Measurements from ENCODE around the gene COQ9.

The COQ9 gene

DNA sequence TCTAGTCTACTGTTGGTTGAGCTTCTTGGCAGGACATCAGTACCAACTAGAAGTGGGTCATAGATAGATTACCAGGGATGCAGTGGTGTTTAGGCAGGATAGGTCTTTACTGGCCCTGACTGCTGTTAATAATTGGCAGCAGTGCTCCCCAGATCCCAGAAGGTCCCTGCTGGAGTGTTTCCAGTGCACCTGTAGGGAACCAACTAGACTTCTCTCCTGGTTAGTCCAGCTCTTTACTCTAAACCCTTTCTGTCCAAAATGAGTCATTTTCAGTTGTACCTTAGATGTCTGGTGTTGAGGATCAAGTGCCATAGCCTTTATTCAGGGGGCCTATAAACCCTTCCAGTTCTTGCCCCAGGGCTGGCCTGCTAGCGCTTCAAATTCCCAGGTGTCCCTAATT, 23.9 kb downstream of the COQ9 start:
- Histone ChIP-seq H3K27ac (ENCODE audit: insufficient read depth, low read depth, low read length, poor library complexity, severe bottlenecking) (no peak overlapping the region), H3K36me3 (ENCODE audit: control insufficient read depth, insufficient read depth, low read length) (peaks cover 21% of the 10 kb centered on the region)
- 92 to 96% methylated on average over 1 of the region's 1 CpG for WGBS, 2 experiments

DNA sequence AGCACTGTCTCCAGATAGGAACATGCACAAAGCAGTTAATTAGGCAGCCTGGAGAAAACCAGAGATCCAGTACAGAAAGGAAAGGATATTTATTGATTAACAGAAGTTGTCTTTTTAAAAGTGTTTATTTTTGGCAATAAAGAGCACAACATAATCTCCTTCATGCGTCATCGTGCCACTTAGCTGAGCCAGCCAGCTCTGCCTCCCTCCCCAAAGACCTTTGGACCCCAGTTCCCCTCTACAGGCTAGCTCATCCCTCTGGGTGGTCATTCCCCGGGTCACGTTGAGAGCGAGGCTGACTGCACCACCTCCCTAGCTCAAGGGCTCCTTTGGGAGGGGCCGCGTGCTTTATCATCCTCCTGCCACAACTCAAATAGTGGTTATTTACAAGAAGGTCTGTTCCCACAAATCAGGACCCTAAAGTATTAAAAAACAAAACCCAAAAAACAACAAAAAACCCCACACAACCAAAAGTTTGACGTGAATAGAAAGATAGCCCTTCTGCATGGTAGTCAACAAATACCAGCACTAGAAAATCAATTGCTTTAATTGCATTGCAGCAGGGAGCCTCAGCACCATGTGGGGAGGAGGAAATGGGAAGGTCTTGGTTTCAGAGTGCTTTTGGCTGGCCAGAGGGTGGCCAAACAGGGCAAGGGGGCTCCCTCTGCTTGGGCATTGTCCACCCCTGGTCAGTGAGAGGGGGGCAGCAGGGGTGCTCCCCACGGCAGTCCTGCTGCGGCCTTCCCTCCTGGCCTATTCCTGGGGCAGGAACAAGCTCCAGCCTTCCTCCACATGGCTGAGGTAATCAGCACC, 24.8 kb downstream of the COQ9 start:
- H3K4me3 ChIP-seq (ENCODE audit: insufficient read depth, low read depth, low read length) = no peak overlapping the region
- H3K27me3 ChIP-seq (ENCODE audit: control insufficient read depth, insufficient read depth, low read length, poor library complexity, severe bottlenecking) = no peaks in the 10 kb centered on the region
- peaks cover 19% of the 10 kb centered on the region for H3K36me3 ChIP-seq (ENCODE audit: control insufficient read depth, insufficient read depth, low read length)
- H3K27ac ChIP-seq (ENCODE audit: insufficient read depth, low read depth, low read length, poor library complexity, severe bottlenecking) = no peak overlapping the region
- WGBS, 2 experiments = 46 to 49% methylated on average over 10 of the region's 10 CpGs
- no peaks in the 10 kb centered on the region for H3K9me3 ChIP-seq (ENCODE audit: control insufficient read depth, low read length)
- peaks cover 16% of the 10 kb centered on the region for H3K4me1 ChIP-seq (ENCODE audit: control insufficient read depth, insufficient read depth, low read length)

More for the DNA sequence above, 23.9 kb downstream of the COQ9 start:
- peaks cover 7% of the 10 kb centered on the region for H3K4me1 ChIP-seq (ENCODE audit: control insufficient read depth, insufficient read depth, low read length)
- no peaks in the 10 kb centered on the region for H3K9me3 ChIP-seq (ENCODE audit: control insufficient read depth, low read length)
- no peak overlapping the region for H3K4me3 ChIP-seq (ENCODE audit: insufficient read depth, low read depth, low read length)
- no peaks in the 10 kb centered on the region for H3K27me3 ChIP-seq (ENCODE audit: control insufficient read depth, insufficient read depth, low read length, poor library complexity, severe bottlenecking)

DNA sequence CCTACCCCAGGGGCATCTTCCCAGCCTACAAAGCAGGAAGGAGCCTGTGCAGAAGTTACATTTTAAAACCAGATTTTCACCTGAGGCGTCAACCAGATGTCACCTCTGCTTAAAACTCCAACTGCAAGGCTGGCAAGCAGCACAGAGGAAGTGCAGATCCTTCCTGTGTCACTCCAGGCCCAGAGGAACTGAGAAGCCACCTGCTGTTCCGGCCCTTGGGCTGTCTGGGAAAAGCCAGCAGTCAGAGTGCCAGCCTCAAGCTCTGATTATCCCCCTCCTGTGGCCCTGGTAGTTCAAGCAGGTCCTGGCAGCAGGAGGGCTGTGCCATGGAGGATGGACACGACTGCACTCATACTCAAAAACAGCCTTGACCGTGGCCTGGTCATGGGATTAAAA, 25.4 kb downstream of the COQ9 start:
- H3K4me3 ChIP-seq (ENCODE audit: insufficient read depth, low read depth, low read length) = no peak overlapping the region
- peaks cover 22% of the 10 kb centered on the region for H3K4me1 ChIP-seq (ENCODE audit: control insufficient read depth, insufficient read depth, low read length)
- H3K27ac ChIP-seq (ENCODE audit: insufficient read depth, low read depth, low read length, poor library complexity, severe bottlenecking) = no peak overlapping the region
- no peaks in the 10 kb centered on the region for H3K27me3 ChIP-seq (ENCODE audit: control insufficient read depth, insufficient read depth, low read length, poor library complexity, severe bottlenecking)
- H3K36me3 ChIP-seq (ENCODE audit: control insufficient read depth, insufficient read depth, low read length) = peaks cover 19% of the 10 kb centered on the region
- no peaks in the 10 kb centered on the region for H3K9me3 ChIP-seq (ENCODE audit: control insufficient read depth, low read length)
- WGBS, 2 experiments = 61 to 78% methylated on average over 3 to 4 of the region's 4 CpGs

DNA sequence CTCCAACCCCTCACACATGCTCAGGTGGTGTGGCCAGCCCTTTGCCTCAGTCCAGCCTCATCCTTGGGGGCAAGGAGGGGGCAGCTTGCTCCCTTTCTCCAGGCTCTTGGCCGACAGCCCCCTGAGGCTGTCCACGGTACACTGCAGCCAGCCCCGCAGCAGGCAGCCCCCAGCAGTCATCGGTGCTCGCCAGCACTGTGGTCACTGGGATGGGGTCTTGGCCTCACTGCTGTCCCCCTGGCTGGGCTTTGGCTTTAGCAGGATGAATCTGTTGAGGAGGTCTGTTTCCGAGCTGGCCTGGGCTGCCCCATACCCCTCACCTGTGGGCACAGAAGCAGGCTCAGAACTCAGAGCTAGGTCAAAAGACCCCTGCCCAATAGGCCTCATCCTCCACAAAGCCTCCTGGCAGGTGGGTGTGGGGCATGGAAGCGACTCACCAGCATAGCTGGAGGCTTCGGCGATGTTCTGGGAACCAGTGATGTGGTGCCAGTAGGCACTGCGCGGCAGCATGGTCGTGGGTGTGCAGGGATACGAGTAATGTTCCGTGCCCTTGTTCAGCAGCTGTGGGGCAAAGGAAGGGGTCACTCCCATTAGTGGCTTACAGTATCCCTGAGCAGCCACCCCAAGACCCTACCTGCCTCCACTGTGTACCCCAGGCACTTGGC, 26.0 kb downstream of the COQ9 start:
- 92 to 95% methylated on average over 14 of the region's 14 CpGs for WGBS, 2 experiments
- Histone ChIP-seq H3K27ac (ENCODE audit: insufficient read depth, low read depth, low read length, poor library complexity, severe bottlenecking) (no peak overlapping the region), H3K27me3 (ENCODE audit: control insufficient read depth, insufficient read depth, low read length, poor library complexity, severe bottlenecking) (no peaks in the 10 kb centered on the region), H3K4me3 (ENCODE audit: insufficient read depth, low read depth, low read length) (no peak overlapping the region), H3K4me1 (ENCODE audit: control insufficient read depth, insufficient read depth, low read length) (peaks cover 26% of the 10 kb centered on the region), H3K36me3 (ENCODE audit: control insufficient read depth, insufficient read depth, low read length) (peaks cover 19% of the 10 kb centered on the region), H3K9me3 (ENCODE audit: control insufficient read depth, low read length) (no peaks in the 10 kb centered on the region)

DNA sequence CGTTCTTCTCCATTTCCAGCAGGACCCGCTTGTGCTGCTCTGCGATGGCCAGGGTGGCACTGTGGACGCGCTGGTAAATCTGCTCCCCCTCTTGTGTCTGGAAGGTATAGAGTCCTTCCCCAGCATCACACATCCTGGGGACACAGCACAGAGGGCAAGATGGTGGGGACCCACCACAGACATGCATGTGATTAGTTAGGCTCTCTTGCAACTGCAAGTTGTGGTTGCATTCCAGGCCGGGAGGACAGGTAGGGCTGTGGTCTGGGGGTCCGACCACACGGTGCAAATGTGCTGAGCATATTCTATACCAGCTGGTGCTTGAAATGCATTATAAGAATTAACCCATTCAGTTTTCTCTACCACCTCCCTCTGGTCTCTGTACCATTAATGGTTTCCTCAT, 26.6 kb downstream of the COQ9 start:
- WGBS, 2 experiments = 92 to 96% methylated on average over 8 of the region's 8 CpGs
- peaks cover 19% of the 10 kb centered on the region for H3K36me3 ChIP-seq (ENCODE audit: control insufficient read depth, insufficient read depth, low read length)
- H3K27me3 ChIP-seq (ENCODE audit: control insufficient read depth, insufficient read depth, low read length, poor library complexity, severe bottlenecking) = no peaks in the 10 kb centered on the region
- no peak overlapping the region for H3K27ac ChIP-seq (ENCODE audit: insufficient read depth, low read depth, low read length, poor library complexity, severe bottlenecking)
- H3K4me1 ChIP-seq (ENCODE audit: control insufficient read depth, insufficient read depth, low read length) = peaks cover 26% of the 10 kb centered on the region
- H3K9me3 ChIP-seq (ENCODE audit: control insufficient read depth, low read length) = no peaks in the 10 kb centered on the region
- H3K4me3 ChIP-seq (ENCODE audit: insufficient read depth, low read depth, low read length) = no peak overlapping the region

DNA sequence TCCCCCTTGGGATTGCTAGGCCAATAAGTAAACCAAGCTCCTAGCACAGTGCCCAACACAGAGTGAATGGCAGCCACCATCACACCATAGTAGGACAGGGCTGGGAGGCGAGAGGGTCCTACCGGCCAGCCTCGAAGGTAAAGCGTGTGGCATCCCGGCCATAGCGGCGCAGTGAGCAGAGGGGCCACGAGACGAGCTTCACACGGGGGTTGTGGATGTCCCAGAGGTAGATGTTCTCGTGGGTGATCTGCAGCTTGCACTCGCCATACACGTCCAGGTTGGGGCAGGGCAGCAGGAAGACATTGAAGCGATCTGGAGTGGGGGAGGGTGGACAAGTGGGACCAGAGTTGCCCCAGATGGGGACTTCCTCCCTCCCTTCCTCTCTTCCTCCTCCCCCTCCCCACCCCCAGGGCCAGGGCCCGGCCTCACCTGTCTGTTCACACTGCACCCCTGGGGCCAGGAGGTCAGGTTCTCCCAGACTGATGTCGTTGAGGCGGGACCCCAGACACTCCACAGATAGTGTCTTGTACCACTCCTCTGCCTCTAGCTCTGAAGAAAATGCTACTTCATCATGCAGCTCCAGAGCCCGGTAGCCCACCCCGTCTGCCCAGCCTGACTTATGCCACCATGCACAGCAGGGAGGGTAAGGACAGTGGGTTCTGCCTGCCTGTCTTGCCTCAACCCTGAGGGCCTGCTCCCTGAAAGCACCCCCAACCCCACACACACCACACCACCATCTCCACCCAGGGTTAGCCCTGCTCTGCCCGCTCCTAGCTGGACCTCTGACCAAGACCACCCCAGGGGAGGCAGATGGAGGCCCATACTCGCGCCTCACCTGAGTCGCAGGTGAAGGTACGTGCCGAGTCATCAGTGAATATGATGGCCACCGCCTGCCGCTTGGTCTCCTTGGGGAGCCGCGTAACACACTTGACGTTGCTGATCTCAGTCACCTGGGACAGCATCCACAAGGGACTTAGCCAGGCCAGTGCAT, 27.7 kb downstream of the COQ9 start:
- no peak overlapping the region for H3K27ac ChIP-seq (ENCODE audit: insufficient read depth, low read depth, low read length, poor library complexity, severe bottlenecking)
- H3K4me3 ChIP-seq (ENCODE audit: insufficient read depth, low read depth, low read length) = no peak overlapping the region
- H3K4me1 ChIP-seq (ENCODE audit: control insufficient read depth, insufficient read depth, low read length) = peaks cover 36% of the 10 kb centered on the region
- WGBS, 2 experiments = 89 to 90% methylated on average over 30 of the region's 30 CpGs
- peaks cover 11% of the 10 kb centered on the region for H3K36me3 ChIP-seq (ENCODE audit: control insufficient read depth, insufficient read depth, low read length)
- H3K27me3 ChIP-seq (ENCODE audit: control insufficient read depth, insufficient read depth, low read length, poor library complexity, severe bottlenecking) = no peaks in the 10 kb centered on the region
- no peaks in the 10 kb centered on the region for H3K9me3 ChIP-seq (ENCODE audit: control insufficient read depth, low read length)

DNA sequence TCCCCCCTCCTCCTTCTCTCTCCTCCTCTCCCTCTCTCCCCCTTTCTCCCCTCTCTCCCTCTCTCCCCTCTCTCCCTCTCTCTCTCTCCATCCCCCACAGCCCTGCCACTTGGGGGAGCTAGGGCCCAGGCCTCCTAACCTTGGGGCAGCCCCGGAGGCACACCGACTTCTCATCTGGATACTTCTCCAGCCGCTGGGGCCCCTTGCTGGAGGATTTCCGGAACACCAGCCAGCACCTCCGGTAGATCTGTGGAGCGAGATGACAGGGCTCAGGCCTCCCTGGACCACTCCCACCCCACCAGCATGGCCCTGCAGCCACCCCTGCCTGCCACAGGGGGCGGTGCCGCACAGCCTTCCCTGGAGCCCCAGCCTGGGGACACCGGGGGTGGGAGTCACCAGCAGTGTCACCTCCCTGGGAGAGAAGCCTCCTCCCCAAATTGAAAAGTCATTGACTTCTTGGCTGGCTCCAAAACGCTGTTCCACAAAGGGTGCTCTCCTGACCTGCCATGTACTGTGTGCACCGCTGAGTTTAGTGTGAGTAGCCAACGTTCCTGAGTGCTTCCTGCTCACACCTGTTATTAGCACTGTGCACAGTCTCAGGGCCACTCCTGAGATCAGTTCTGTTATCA, 28.5 kb downstream of the COQ9 start:
- no peaks in the 10 kb centered on the region for H3K9me3 ChIP-seq (ENCODE audit: control insufficient read depth, low read length)
- H3K4me1 ChIP-seq (ENCODE audit: control insufficient read depth, insufficient read depth, low read length) = peaks cover 40% of the 10 kb centered on the region
- no peaks in the 10 kb centered on the region for H3K27me3 ChIP-seq (ENCODE audit: control insufficient read depth, insufficient read depth, low read length, poor library complexity, severe bottlenecking)
- peaks cover 2% of the 10 kb centered on the region for H3K36me3 ChIP-seq (ENCODE audit: control insufficient read depth, insufficient read depth, low read length)
- no peak overlapping the region for H3K27ac ChIP-seq (ENCODE audit: insufficient read depth, low read depth, low read length, poor library complexity, severe bottlenecking)
- no peak overlapping the region for H3K4me3 ChIP-seq (ENCODE audit: insufficient read depth, low read depth, low read length)
- WGBS, 2 experiments = 6 to 12% methylated on average over 12 of the region's 12 CpGs

DNA sequence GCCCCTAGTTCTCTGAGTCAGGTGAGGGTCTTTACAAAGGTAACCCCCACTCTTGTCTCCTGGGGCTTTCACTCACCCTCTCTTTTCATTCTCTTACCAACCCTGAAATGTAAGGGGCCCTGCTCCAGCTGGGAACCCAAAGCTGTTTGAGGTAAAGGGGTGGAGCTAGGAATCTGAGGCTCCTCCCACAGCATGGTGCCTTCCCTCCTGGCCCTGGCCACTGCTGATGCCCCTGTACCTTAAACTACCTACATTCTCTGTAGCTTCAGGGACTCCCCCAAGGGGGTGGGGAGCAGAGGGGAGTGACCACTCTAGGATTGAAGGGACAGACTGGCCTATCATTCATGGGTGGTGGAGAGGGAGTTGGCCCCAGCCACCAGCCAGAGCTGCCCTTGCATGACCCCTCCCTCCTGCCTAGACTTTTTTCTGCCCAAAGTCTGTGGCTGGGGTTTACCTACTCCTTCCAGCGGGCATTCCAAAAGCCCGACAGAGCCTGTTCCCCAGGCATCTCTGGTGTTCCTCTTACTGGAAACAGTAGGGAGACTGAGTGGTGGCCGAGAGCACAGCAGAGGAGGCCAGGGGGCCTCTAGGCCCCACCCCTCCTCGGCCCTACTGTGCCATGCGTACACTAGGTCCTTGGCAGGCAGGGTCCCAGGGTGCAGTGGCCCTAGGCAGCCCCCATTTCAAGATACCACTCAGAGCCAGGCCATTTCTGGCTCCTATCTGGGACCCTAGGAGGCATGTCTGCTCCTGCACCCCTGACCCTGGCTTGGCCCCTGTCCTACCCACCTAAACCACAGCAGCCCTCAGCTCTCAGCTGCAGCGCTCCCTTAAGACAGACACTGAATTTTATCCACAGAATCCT, 29.5 kb downstream of the COQ9 start:
- WGBS, 2 experiments = 77 to 81% methylated on average over 6 of the region's 6 CpGs
- Histone ChIP-seq H3K4me1 (ENCODE audit: control insufficient read depth, insufficient read depth, low read length) (peaks cover 36% of the 10 kb centered on the region), H3K4me3 (ENCODE audit: insufficient read depth, low read depth, low read length) (no peak overlapping the region), H3K27me3 (ENCODE audit: control insufficient read depth, insufficient read depth, low read length, poor library complexity, severe bottlenecking) (no peaks in the 10 kb centered on the region), H3K27ac (ENCODE audit: insufficient read depth, low read depth, low read length, poor library complexity, severe bottlenecking) (no peak overlapping the region), H3K36me3 (ENCODE audit: control insufficient read depth, insufficient read depth, low read length) (no peaks in the 10 kb centered on the region), H3K9me3 (ENCODE audit: control insufficient read depth, low read length) (no peaks in the 10 kb centered on the region)

DNA sequence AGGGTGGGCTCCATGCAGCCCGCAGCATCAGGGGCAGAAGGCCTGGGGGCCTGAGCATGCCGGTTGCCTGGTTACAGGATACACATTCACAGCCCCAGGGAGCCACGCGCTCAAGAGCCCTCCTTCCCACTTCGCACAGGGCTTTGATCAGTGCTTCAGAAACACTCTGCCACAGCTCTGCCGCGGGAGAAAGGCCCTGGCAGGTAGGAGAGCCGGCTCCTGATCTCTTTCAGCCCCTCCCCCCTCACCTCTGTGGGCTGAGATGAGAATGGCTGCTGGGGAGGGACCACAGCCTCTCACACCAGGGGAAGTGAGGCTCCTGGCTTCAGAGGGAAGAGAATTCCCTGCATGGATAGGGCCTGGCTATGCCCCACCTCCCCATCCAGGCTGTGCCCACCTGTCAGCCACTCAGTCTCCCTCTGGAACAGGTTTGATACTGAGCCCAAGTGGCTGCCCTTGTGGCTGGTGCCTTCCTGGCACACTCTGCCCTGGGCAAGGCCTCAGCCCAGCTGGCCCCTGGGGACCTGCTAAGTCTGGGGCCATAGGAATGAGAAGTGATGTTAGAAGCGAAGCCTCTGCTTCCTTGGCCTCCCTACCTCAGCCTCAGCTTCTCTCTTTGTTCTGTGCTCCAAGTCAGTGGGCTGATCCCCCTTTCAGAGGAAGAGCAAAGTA, 30.4 kb downstream of the COQ9 start:
- 20 to 27% methylated on average over 9 of the region's 9 CpGs for WGBS, 2 experiments
- Histone ChIP-seq H3K27ac (ENCODE audit: insufficient read depth, low read depth, low read length, poor library complexity, severe bottlenecking) (no peak overlapping the region), H3K4me1 (ENCODE audit: control insufficient read depth, insufficient read depth, low read length) (peaks cover 36% of the 10 kb centered on the region)

More for the DNA sequence above, 30.4 kb downstream of the COQ9 start:
- H3K4me3 ChIP-seq (ENCODE audit: insufficient read depth, low read depth, low read length) = no peak overlapping the region
- no peaks in the 10 kb centered on the region for H3K36me3 ChIP-seq (ENCODE audit: control insufficient read depth, insufficient read depth, low read length)
- H3K27me3 ChIP-seq (ENCODE audit: control insufficient read depth, insufficient read depth, low read length, poor library complexity, severe bottlenecking) = no peaks in the 10 kb centered on the region
- no peaks in the 10 kb centered on the region for H3K9me3 ChIP-seq (ENCODE audit: control insufficient read depth, low read length)
